Rectal smooth muscle tissue (tissue), 1 donor: ENCODE data around the gene FSTL4.

Experiments
- H3K27ac ChIP-seq: one replicate; pipeline ENCODE4 v1.7.0; 2013; ENCODE audit warnings: low read depth, low read length, inconsistent platforms
- H3K27me3 ChIP-seq: one replicate; pipeline ENCODE4 v1.7.0; 2013; ENCODE audit warnings: low read length; ENCODE audit not compliant: control insufficient read depth, insufficient read depth
- H3K36me3 ChIP-seq: one replicate; pipeline ENCODE4 v1.7.0; 2013; ENCODE audit warnings: low read length; ENCODE audit not compliant: control insufficient read depth, insufficient read depth
- H3K4me1 ChIP-seq: one replicate; pipeline ENCODE4 v1.7.0; 2013; ENCODE audit warnings: low read length; ENCODE audit not compliant: control insufficient read depth, insufficient read depth
- H3K4me3 ChIP-seq: one replicate; pipeline ENCODE4 v1.7.0; 2013; ENCODE audit warnings: low read length
- H3K9ac ChIP-seq: one replicate; pipeline ENCODE4 v1.7.0; 2013; ENCODE audit warnings: low read length

Gene FSTL4

DNA sequence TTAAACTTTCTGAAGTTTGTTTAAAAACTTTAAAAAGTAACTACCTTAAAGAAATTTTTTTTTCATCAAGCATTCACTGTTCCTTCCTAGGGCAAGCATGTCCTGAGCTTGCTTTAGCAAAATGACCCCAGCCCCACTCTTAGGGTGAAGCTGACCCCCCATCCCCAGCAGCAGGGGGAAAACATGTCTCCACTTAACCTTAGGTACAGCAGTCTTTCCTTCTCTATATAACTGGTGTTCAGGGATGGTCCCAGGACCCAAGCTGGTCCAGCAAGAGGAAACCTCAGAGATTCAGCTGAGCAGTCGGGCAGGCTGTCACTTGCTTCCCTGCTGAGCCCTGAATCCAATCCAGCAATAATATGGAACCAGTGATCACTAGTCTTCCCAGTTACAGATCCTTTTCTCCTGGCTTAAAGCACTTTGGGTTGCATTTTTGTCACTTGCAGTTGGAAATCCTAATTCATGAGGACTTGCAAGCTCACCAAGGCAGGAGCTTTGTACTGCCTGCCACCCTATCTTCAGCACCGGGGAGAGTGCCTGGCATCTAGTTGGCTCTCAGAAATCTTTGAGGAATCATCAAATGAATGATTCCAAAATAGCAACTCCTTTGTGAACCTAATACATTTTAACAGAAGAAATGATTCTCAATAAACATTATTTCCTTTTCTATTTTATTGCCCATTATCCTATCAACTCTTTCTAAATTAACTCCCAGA is 91.2 kb downstream of the FSTL4 start:
- no peaks in the 10 kb centered on the region for H3K27me3 ChIP-seq
- no peak overlapping the region for H3K4me3 ChIP-seq
- no peaks in the 10 kb centered on the region for H3K36me3 ChIP-seq
- H3K27ac ChIP-seq, result no peak overlapping the region
- no peak overlapping the region for H3K9ac ChIP-seq
- H3K4me1 ChIP-seq, result no peaks in the 10 kb centered on the region

DNA sequence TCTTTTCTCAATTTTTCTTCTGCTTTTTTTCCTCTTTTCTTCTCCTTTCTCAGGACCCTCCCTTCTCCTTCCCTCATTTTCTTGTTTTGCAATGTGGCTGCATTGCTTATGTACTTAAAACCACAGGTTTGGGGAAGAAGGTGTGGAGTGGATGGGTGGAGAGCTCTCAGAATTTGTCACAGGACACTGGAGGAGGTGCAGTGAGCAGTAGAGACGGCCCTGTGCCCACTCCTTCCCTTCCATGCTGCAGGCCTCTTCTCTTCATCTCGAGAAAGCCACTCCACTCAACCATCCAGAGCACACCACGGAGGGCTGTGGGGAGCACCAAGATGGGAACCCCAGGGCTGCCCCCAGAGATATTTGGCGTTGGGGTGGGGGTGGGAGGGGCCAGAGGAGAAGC is 92.3 kb downstream of the FSTL4 start:
- H3K4me3 ChIP-seq, result no peak overlapping the region
- H3K27ac ChIP-seq, result no peak overlapping the region
- no peak overlapping the region for H3K9ac ChIP-seq
- no peaks in the 10 kb centered on the region for H3K27me3 ChIP-seq
- H3K4me1 ChIP-seq, result no peaks in the 10 kb centered on the region
- H3K36me3 ChIP-seq, result no peaks in the 10 kb centered on the region

DNA sequence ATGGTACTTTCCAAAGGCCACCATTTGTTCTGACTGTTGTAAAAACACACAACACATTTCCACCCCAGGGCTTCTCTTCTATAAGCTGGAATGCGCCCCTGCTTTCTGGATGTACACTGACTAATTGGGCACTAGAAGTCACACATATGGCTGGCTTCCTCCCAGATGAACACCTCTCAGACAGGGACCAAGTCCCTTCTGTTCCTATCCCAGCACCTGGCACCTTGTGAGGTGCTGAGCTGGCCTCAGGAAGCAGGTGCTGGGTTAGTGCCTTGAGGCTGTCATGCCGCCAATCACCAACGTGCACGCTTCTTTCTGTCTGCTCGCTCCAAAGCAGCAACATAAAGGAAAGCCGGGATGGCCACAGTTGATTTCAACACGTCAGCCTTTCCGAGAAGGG is 93.2 kb downstream of the FSTL4 start:
- no peak overlapping the region for H3K27ac ChIP-seq
- no peaks in the 10 kb centered on the region for H3K36me3 ChIP-seq
- H3K9ac ChIP-seq, result no peak overlapping the region
- no peaks in the 10 kb centered on the region for H3K27me3 ChIP-seq
- no peak overlapping the region for H3K4me3 ChIP-seq
- H3K4me1 ChIP-seq, result no peaks in the 10 kb centered on the region

DNA sequence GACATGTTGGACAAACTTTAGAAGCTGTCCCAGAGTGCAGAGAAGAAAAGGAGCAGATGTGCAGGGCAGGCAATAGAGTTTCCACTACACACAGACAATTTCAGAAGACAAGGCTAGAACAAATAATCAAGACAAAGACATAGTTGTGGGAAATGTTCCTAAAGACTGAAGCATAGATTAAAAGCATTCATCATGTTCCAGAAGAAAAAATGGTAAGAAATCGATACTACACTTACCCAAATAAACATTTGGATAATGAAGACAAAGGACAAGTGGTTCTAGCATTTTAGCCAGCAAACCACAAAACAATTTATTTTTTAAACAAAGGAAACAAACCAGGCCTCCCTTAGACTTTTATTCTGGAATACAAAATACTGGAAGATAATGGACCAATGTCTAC is 97.9 kb downstream of the FSTL4 start:
- no peaks in the 10 kb centered on the region for H3K36me3 ChIP-seq

DNA sequence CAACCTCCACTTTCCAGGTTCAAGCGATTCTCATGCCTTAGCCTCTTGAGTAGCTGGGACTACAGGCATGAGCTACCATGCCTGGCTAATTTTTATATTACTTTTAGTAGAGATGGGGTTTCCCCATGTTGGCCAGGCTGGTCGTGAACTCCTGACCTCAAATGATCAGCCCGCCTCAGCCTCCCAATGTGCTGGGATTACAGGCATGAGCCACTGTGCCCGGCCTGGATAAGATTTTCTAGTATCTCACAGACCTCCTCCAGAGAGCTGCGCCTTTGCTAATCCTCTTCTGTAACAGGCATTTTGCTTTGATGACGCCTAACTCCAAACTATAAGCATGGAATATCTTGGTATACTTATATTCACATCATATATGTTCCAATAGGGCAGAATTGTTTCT is 99.4 kb downstream of the FSTL4 start:
- Histone ChIP-seq H3K4me1 (no peaks in the 10 kb centered on the region), H3K36me3 (no peaks in the 10 kb centered on the region), H3K4me3 (no peak overlapping the region), H3K27me3 (no peaks in the 10 kb centered on the region), H3K9ac (no peak overlapping the region), H3K27ac (no peak overlapping the region)

More for the DNA sequence above, 97.9 kb downstream of the FSTL4 start:
- Histone ChIP-seq H3K27me3 (no peaks in the 10 kb centered on the region), H3K9ac (no peak overlapping the region), H3K4me1 (no peaks in the 10 kb centered on the region), H3K27ac (no peak overlapping the region), H3K4me3 (no peak overlapping the region)

DNA sequence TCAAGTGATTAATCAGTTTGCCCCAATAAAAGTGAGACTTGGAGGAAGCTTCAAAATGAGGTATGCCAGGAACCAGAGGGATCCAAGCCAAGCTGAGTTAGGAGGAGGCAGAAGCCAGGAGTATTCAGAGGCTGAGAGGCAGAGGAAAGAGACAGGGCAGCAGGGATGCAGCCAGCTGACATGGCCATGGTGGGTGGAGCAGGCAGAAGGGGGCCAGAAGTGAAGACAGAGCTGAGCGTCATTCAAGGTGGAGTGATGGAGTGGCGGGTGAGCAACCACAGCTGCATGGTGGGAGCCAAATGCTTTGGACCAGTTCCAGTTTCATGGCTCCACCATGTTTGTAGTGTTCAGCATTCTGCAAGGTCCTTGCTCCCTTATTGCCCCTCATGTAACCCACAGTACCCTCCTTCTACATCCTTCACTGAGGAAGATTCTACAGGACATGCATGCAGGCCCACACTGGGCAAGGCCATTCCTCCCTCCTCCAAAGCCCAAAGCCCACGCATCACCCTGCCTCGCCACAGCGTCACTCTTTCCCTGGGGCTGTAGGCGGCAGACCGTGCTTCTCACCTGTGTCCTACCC is 100.6 kb downstream of the FSTL4 start:
- Histone ChIP-seq H3K27me3 (no peaks in the 10 kb centered on the region), H3K27ac (no peak overlapping the region), H3K4me3 (no peak overlapping the region), H3K4me1 (no peaks in the 10 kb centered on the region), H3K36me3 (no peaks in the 10 kb centered on the region), H3K9ac (no peak overlapping the region)

DNA sequence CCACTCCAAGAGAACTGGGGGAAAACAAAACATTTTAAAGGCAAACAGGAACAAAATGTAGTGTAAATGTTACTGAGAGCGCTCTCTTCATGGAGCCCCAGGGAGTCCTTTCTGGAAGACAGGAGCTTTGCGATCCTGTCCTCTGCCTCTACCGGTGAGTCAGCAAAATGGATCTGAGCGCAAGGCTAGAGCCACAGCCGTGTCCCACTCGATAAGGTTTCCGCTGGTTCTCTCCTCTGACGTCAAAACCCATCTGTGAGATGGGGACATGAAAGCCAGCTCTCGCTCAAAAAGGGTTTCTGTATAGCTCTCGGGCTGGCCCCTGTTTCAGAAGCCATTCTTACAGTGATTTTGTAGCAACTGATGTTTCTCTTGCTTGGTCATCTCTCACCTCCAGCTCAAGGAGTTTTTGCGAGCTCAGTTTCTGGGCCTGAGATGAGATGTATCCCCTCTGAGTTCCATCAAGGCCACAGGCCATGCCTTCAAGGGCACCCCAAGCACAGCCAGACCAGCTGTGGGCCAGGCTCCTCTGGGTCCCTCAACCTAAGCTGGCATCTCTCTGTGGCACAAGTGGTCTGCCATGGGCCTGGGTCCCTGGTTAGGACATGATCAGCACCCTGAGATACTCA is 101.6 kb downstream of the FSTL4 start:
- no peaks in the 10 kb centered on the region for H3K4me1 ChIP-seq
- H3K9ac ChIP-seq, result no peak overlapping the region
- no peak overlapping the region for H3K4me3 ChIP-seq
- no peaks in the 10 kb centered on the region for H3K36me3 ChIP-seq
- no peak overlapping the region for H3K27ac ChIP-seq
- no peaks in the 10 kb centered on the region for H3K27me3 ChIP-seq

DNA sequence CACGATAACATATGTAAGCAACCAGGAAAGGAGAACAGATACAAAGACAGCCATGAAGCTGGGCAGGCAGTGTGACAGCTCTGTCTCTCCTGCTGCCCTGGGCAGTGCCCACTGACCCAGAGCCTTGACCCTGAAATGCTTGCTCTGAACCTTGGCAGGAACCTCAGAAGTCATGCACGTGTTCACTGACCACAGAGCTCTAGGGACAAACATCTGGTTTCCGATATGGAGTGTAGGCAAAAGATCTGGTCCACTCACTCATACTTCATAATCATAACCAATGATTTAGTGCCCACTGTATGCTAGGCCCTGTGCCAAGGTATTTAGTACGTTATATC is 102.6 kb downstream of the FSTL4 start:
- Histone ChIP-seq H3K4me3 (no peak overlapping the region), H3K36me3 (no peaks in the 10 kb centered on the region), H3K4me1 (no peaks in the 10 kb centered on the region), H3K9ac (no peak overlapping the region), H3K27me3 (no peaks in the 10 kb centered on the region), H3K27ac (no peak overlapping the region)

DNA sequence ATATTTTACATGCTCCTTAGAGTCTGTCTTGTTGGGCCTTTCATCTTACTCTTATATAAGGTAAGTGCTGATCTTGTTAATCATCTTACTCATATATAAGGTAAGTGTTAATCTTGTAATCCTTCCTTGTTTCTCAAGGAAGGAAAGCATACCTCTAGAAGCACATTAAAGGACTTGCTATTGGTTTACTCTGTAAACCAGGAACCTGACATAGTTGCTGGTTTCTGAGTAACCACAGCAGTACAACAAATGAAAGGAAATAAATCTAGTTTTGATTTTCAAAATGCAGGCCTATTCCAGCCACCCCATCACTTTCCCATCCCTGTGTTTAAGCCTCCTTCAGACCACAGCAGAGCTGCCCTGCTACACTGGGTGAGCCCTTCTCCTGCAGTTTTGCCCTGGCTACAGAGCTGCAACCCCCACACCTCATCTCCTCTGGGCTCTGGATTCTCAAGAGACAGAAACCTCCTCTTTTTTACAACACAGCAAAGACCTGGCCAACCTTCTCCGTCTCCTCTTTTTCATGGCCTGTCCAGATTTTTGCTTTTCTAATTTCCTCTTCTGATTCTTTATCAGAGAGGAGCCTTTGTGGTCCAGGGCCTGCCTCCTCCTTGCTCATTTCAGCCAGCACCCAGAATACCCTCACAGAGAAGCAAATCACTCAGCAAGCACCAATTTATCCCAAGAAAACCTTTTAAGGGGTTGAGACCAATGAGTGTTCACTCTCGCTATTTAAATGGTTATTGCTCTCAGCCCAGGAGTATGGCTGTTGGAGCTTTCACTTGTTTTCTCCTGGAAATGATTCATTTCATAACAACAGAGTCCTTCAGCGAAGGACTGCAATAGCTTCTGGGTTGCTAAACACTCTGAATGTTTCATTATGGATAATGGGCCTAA is 103.2 kb downstream of the FSTL4 start:
- H3K9ac ChIP-seq, result no peak overlapping the region
- no peaks in the 10 kb centered on the region for H3K27me3 ChIP-seq
- H3K27ac ChIP-seq, result no peak overlapping the region
- no peak overlapping the region for H3K4me3 ChIP-seq
- H3K4me1 ChIP-seq, result no peaks in the 10 kb centered on the region
- H3K36me3 ChIP-seq, result no peaks in the 10 kb centered on the region

DNA sequence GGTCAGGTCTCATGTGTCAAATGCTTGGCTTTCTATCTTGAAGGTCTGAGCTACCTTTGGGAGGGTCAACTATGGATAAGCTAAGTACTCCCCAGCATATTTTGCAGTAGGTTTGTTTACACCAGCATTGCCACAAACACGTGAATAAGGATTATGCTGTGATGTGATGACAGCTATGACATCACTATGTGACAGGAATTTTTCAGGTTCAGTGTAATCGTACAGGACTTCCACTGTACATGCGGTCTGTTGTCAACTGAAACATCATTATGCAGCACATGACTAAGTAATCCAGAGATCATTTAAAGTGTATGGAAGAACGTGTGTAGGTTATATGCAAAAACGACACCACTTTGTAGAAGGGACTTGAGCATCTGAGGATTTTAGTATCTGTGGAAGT is 104.0 kb downstream of the FSTL4 start:
- no peak overlapping the region for H3K27ac ChIP-seq
- H3K27me3 ChIP-seq, result no peaks in the 10 kb centered on the region
- no peaks in the 10 kb centered on the region for H3K4me1 ChIP-seq
- no peaks in the 10 kb centered on the region for H3K36me3 ChIP-seq
- H3K9ac ChIP-seq, result no peak overlapping the region
- no peak overlapping the region for H3K4me3 ChIP-seq

DNA sequence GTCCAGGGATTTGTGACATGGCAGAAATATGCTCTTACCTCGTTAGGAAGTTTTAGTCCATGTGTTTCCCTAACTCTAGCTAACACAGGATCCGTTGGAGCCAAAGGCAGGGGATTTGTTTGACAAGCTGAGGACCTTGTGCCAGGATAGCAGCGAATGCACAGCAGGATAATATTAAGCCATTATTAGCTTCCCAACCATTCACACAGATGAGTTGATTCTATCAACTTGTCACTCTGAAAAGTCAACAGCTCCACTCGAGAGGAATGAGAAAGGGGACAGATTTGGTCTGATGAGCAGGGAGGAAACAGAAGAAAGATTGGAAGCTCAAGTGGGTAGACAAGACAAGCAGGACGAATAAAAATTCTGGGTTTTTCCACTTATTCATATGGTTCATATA is 106.2 kb downstream of the FSTL4 start:
- Histone ChIP-seq H3K27me3 (no peaks in the 10 kb centered on the region), H3K9ac (no peak overlapping the region), H3K27ac (no peak overlapping the region), H3K4me3 (no peak overlapping the region), H3K36me3 (no peaks in the 10 kb centered on the region), H3K4me1 (no peaks in the 10 kb centered on the region)

DNA sequence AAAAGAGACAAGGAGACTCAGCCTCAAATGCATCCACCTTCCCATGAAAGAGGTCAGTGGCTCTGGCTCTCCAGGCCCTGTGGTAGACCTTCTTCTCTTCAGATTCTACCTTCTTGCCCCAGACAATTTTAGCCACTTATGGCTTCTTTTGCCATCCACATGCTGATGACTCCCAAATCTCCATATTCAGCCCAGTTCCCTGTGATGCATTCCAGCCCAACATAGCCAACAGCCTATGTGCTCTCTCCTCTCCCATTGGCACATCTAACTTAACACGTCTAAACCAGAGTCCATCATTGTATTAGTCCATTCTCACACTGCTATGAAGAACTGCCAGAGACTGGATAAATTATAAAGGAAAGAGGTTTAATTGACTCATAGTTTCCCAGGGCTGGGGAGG is 108.8 kb downstream of the FSTL4 start:
- Histone ChIP-seq H3K36me3 (no peaks in the 10 kb centered on the region), H3K9ac (no peak overlapping the region), H3K4me1 (no peaks in the 10 kb centered on the region), H3K27ac (no peak overlapping the region), H3K4me3 (no peak overlapping the region), H3K27me3 (no peaks in the 10 kb centered on the region)
